Suprapubic skin (tissue), 3 donors: ENCODE results near the gene CACNA1E.

Source experiments
- POLR2A ChIP-seq, 2 donors: fragments of 450-650 bp; IDR thresholded peaks; one replicate each; pipeline ENCODE4 v1.6.1; 2017; ENCODE audit warnings: antibody characterized with exemption in 2 of 2, mild to moderate bottlenecking in 2 of 2, moderate library complexity in 2 of 2
- TF ChIP-seq, protein P1 (sequence below), 2 donors: fragments of 200-600 bp in 1 of 2; fragments of 450-650 bp in 1 of 2; sonication (generic) in 1 of 2; IDR thresholded peaks; one replicate each; pipeline ENCODE4 v1.5.1; 2016 to 2019; ENCODE audit warnings: antibody characterized with exemption in 2 of 2, mild to moderate bottlenecking in 1 of 2, moderate library complexity in 1 of 2

DNA sequence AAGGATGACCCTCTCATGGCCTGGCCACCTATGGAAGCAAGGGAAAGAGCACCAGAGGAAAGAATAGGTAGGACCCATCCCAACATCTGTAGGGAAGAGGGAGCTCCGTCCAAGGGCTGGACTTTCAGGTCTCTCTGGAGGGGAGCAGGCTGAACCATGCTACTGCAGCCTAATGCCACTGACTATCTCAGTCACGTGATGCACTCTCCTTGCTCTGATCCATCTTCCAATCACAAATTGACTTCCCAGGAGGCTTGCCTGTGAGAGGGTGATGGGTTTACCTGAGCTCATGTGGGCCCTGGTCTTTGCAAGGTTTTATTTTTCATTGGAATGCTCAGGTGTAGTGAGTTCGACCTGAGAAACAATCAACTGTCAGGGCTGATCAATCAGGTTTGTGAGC lies 128.8 kb downstream of the CACNA1E start:
- TF ChIP-seq, protein P1, sequence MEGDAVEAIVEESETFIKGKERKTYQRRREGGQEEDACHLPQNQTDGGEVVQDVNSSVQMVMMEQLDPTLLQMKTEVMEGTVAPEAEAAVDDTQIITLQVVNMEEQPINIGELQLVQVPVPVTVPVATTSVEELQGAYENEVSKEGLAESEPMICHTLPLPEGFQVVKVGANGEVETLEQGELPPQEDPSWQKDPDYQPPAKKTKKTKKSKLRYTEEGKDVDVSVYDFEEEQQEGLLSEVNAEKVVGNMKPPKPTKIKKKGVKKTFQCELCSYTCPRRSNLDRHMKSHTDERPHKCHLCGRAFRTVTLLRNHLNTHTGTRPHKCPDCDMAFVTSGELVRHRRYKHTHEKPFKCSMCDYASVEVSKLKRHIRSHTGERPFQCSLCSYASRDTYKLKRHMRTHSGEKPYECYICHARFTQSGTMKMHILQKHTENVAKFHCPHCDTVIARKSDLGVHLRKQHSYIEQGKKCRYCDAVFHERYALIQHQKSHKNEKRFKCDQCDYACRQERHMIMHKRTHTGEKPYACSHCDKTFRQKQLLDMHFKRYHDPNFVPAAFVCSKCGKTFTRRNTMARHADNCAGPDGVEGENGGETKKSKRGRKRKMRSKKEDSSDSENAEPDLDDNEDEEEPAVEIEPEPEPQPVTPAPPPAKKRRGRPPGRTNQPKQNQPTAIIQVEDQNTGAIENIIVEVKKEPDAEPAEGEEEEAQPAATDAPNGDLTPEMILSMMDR (IDR thresholded peaks at IDR 0.05): no peak
- no peak for TF ChIP-seq POLR2A (IDR thresholded peaks at IDR 0.05)
